CD14-positive monocyte (primary cell): ENCODE results near the gene MBTD1. TPM values are rescaled to one million over a fixed set of nuclear protein-coding genes. Genes with fewer than 3 reads are reported as not detected.

Experiments used
- DNase-seq, 3 donors: peaks; one replicate each; pipeline ENCODE4 v3.0.0-alpha.2; 2011 to 2022
- H2AFZ ChIP-seq: 2 replicates; pipeline ENCODE4 v1.6.0; 2012; ENCODE audit warnings: mild to moderate bottlenecking, low read depth, low read length, inconsistent platforms; ENCODE audit not compliant: insufficient read depth, poor library complexity, severe bottlenecking
- H3K27ac ChIP-seq, 2 donors: 1 replicate in 1 of 2; 2 replicates in 1 of 2; pipeline ENCODE4 v1.5.1; 2012 to 2013; ENCODE audit warnings: low read length in 2 of 2, control low read depth in 1 of 2, inconsistent platforms in 1 of 2, low read depth in 1 of 2, mild to moderate bottlenecking in 1 of 2
- H3K27me3 ChIP-seq, 2 donors: one replicate each; pipeline versions ENCODE4 v1.6.0 to v1.6.1; 2011 to 2013; ENCODE audit warnings: low read length in 2 of 2; ENCODE audit not compliant: control insufficient read depth in 2 of 2, insufficient read depth in 2 of 2
- H3K36me3 ChIP-seq, 2 donors: replicated peaks in 1 of 2; 1 replicate in 1 of 2; 2 replicates in 1 of 2; pipeline versions ENCODE4 v1.5.1 to v1.6.1; 2012 to 2013; ENCODE audit warnings: low read length in 2 of 2, control low read depth in 1 of 2, inconsistent platforms in 1 of 2, mild to moderate bottlenecking in 1 of 2; ENCODE audit not compliant: insufficient read depth in 2 of 2, control insufficient read depth in 1 of 2
- H3K4me1 ChIP-seq, 2 donors: 1 replicate in 1 of 2; 2 replicates in 1 of 2; pipeline versions ENCODE4 v1.5.1 to v1.6.1; 2012 to 2013; ENCODE audit warnings: low read length in 2 of 2, control low read depth in 1 of 2, inconsistent platforms in 1 of 2, mild to moderate bottlenecking in 1 of 2, moderate library complexity in 1 of 2; ENCODE audit not compliant: insufficient read depth in 2 of 2, control insufficient read depth in 1 of 2
- H3K4me2 ChIP-seq: replicated peaks from 2 replicates; pipeline ENCODE3; 2012; ENCODE audit warnings: low read length, moderate library complexity, mild to moderate bottlenecking; ENCODE audit not compliant: poor library complexity, severe bottlenecking; ENCODE audit errors: extremely low read depth
- H3K4me3 ChIP-seq, 3 experiments: fragments of 200-600 bp in 1 of 3; sonication (generic) in 1 of 3; replicated peaks in 1 of 3; 1 replicate in 2 of 3; 2 replicates in 1 of 3; pipeline ENCODE4 v1.5.1; 2011 to 2013; ENCODE audit warnings: low read length in 3 of 3, mild to moderate bottlenecking in 3 of 3, control low read depth in 2 of 3, low read depth in 2 of 3, inconsistent platforms in 1 of 3, moderate library complexity in 1 of 3
- H3K79me2 ChIP-seq: 2 replicates; pipeline ENCODE4 v1.6.0; 2012; ENCODE audit warnings: mild to moderate bottlenecking, control low read depth, inconsistent platforms, low read length, moderate library complexity; ENCODE audit not compliant: insufficient read depth
- H3K9ac ChIP-seq: 2 replicates; pipeline ENCODE4 v1.6.0; 2017; ENCODE audit warnings: low read length, mild to moderate bottlenecking; ENCODE audit not compliant: insufficient read depth, poor library complexity, severe bottlenecking
- H3K9me3 ChIP-seq, 2 donors: replicated peaks in 1 of 2; 1 replicate in 1 of 2; 2 replicates in 1 of 2; pipeline versions ENCODE4 v1.5.1 to v1.6.1; 2012 to 2013; ENCODE audit warnings: low read length in 2 of 2, control low read depth in 1 of 2; ENCODE audit not compliant: control insufficient read depth in 1 of 2, insufficient read depth in 1 of 2
- H4K20me1 ChIP-seq: 2 replicates; pipeline ENCODE4 v1.6.0; 2012; ENCODE audit warnings: mild to moderate bottlenecking, low read length, control low read depth, moderate library complexity; ENCODE audit not compliant: insufficient read depth
- H3K27ac Mint-ChIP-seq, 7 donors: one replicate each; pipeline ENCODE4 v1.8.0; 2020; ENCODE audit warnings: mild to moderate bottlenecking in 7 of 7, mixed read lengths in 7 of 7, moderate library complexity in 6 of 7, inconsistent platforms in 2 of 7
- H3K27me3 Mint-ChIP-seq, 3 donors: one replicate each; pipeline ENCODE4 v1.8.0; 2021 to 2022; ENCODE audit warnings: low read depth in 3 of 3, mild to moderate bottlenecking in 3 of 3, mixed read lengths in 3 of 3, moderate library complexity in 3 of 3, inconsistent platforms in 1 of 3
- H3K36me3 Mint-ChIP-seq, 2 donors: one replicate each; pipeline ENCODE4 v1.8.0; 2020; ENCODE audit warnings: mixed read lengths in 2 of 2, inconsistent platforms in 1 of 2, mild to moderate bottlenecking in 1 of 2
- H3K4me1 Mint-ChIP-seq: one replicate; pipeline ENCODE4 v1.8.0; 2020; ENCODE audit warnings: mild to moderate bottlenecking, mixed read lengths
- H3K4me3 Mint-ChIP-seq, 2 donors: one replicate each; pipeline ENCODE4 v1.8.0; 2020; ENCODE audit warnings: mild to moderate bottlenecking in 2 of 2, mixed read lengths in 2 of 2, moderate library complexity in 1 of 2
- H3K9me3 Mint-ChIP-seq, 7 donors: one replicate each; pipeline ENCODE4 v1.8.0; 2020 to 2022; ENCODE audit warnings: mixed read lengths in 7 of 7, mild to moderate bottlenecking in 6 of 7, moderate library complexity in 6 of 7, inconsistent platforms in 2 of 7
- CTCF ChIP-seq: fragments of 200-600 bp; IDR thresholded peaks from one replicate; pipeline ENCODE4 v1.8.0; 2022; ENCODE audit warnings: antibody characterized with exemption, mild to moderate bottlenecking
- WGBS: methylation state at CpG from one replicate; pipeline ENCODE4 v1.1.5; 2013; ENCODE audit warnings: missing lambda C conversion rate; ENCODE audit not compliant: insufficient coverage; 5-methylcytosine and 5-hydroxymethylcytosine counted together
- intact Hi-C, 2 donors: fragments of 100-400 bp; cut with micrococcal nuclease; formaldehyde crosslinking; loops; one replicate each; pipeline versions ENCODE4 v1.15.0 to v1.15.1; 2023
- polyA plus RNA-seq, 3 donors: library from polyadenylated mRNA; depleted of rRNA in 1 of 3; unstranded in 2 of 3; stranded (reverse) in 1 of 3; fragments of 300-500 nt in 2 of 3; fragments of >200 nt in 1 of 3; fragmentation: Illumina TruSeq in 2 of 3; gene quantifications; 1 replicate in 2 of 3; 2 replicates in 1 of 3; pipeline ENCODE4 v1.2.3, GENCODE V29; 2012 to 2021

Gene MBTD1
- polyA plus RNA-seq, 3 donors, result 5.9 to 11.3 (median 10.0) TPM

DNA sequence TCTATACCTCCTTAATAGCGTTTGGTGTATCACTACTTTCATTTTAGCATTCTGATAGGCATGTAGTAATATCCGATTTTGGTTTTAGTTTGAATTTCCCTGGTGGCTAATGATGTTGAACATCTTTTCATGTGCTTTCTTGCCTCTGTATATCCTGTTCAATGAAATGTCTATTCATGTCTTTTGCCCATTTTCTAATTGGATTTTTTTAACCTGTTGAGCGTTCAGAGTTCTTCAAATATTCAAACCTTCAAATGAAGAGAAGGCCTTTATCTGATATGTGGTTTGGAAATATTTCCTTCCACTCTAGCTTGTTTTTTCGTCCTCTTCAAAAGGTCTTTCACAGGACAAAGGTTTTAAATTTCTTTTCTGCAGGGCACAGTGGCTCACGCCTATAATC is 108.9 kb downstream of the MBTD1 start:
- no peak for DNase-seq
- 100% methylated on average over 1 of the region's 5 CpGs for WGBS

GRCh38 chr17:51149163-51149562 is 110.7 kb downstream of the MBTD1 start:
- H3K4me2 ChIP-seq, result no peak overlapping the region
- peaks cover 13 to 14% of the 10 kb centered on the region in 2 donors for H3K4me1 ChIP-seq
- TF ChIP-seq CTCF, result no peak
- Mint-ChIP-seq H3K4me3 (no peak overlapping the region), H3K9me3 (no peaks in the 10 kb centered on the region), H3K4me1 (peaks cover 1% of the 10 kb centered on the region), H3K27me3 (peaks cover 0 to 4% (median 3%) of the 10 kb centered on the region in 3 donors), H3K27ac (peak overlapping the region in 1 of 7 donors; percentile 60), H3K36me3 (no peaks in the 10 kb centered on the region)
- 92% methylated on average over 2 of the region's 2 CpGs for WGBS
- no peak overlapping the region for H2AFZ ChIP-seq
- H4K20me1 ChIP-seq, result no peaks in the 10 kb centered on the region
- H3K9ac ChIP-seq, result no peak overlapping the region
- DNase-seq, result no peak
- no peaks in the 10 kb centered on the region for H3K27me3 ChIP-seq
- H3K4me3 ChIP-seq, result no peak overlapping the region
- peaks cover 4% of the 10 kb centered on the region for H3K79me2 ChIP-seq
- no peak overlapping the region for H3K27ac ChIP-seq
- intact Hi-C loops, result no loop called here
- H3K36me3 ChIP-seq, result no peaks in the 10 kb centered on the region
- no peaks in the 10 kb centered on the region for H3K9me3 ChIP-seq

More for the DNA sequence above, 108.9 kb downstream of the MBTD1 start:
- Histone ChIP-seq H3K36me3 (no peaks in the 10 kb centered on the region), H4K20me1 (no peaks in the 10 kb centered on the region), H3K4me2 (no peak overlapping the region), H3K9me3 (no peaks in the 10 kb centered on the region), H3K27me3 (no peaks in the 10 kb centered on the region), H3K4me3 (no peak overlapping the region), H3K4me1 (peaks cover 18 to 19% of the 10 kb centered on the region in 2 donors), H3K27ac (no peak overlapping the region), H2AFZ (no peak overlapping the region), H3K79me2 (peaks cover 22% of the 10 kb centered on the region), H3K9ac (no peak overlapping the region)
- Mint-ChIP-seq H3K27ac (no peak overlapping the region), H3K9me3 (no peaks in the 10 kb centered on the region), H3K4me1 (peaks cover 1% of the 10 kb centered on the region), H3K36me3 (peaks cover 4 to 5% of the 10 kb centered on the region in 2 donors), H3K27me3 (peaks cover 0 to 4% (median 3%) of the 10 kb centered on the region in 3 donors), H3K4me3 (no peak overlapping the region)
- no peak for TF ChIP-seq CTCF
- intact Hi-C loops, result loop anchor here (5.0 to 10.0 kb wide), 3 partner anchors 39 to 286 kb away; partner anchors contain the start of gene TOB1 (in 1 of the 2)
